ENCODE results near the gene MCTP2. TPM values are rescaled to one million over a fixed set of nuclear protein-coding genes. Genes with fewer than 3 reads are reported as not detected.

The MCTP2 gene
- polyA plus RNA-seq, 4 donors = 4.1 to 11.7 (median 5.6) TPM

- no peaks in the 10 kb centered on the region for H3K9me3 ChIP-seq (ENCODE audit: control insufficient read depth in 2 of 2, insufficient read depth in 1 of 2, low read depth in 1 of 2, low read length in 1 of 2)
- H3K4me1 ChIP-seq (ENCODE audit: control insufficient read depth in 3 of 3, insufficient read depth in 2 of 3, low read depth in 1 of 3, low read length in 2 of 3) = no peaks in the 10 kb centered on the region
- DNase-seq = no peak
- peaks cover 0 to 5% (median 0%) of the 10 kb centered on the region in 3 donors for H3K36me3 ChIP-seq (ENCODE audit: control insufficient read depth in 3 of 3, insufficient read depth in 2 of 3, low read depth in 1 of 3, low read length in 3 of 3)
- no peaks in the 10 kb centered on the region for H3K27me3 ChIP-seq (ENCODE audit: control insufficient read depth in 3 of 3, insufficient read depth in 3 of 3, low read length in 3 of 3)
- FAIRE-seq = no peak
- H3K27ac ChIP-seq (ENCODE audit: low read depth in 1 of 3, low read length in 2 of 3) = peak overlapping the region in 1 of 3 donors; percentile 78
- 58 to 65% (median 60%) methylated on average over 4 of the region's 4 CpGs for WGBS, 3 donors
- H3K4me3 ChIP-seq (ENCODE audit: low read depth in 1 of 3, low read length in 3 of 3) = no peak overlapping the region
These were observed 56.5 kb downstream of the MCTP2 start for GRCh38 chr15:94287794-94288246.

GRCh38 chr15:94290730-94291129 lies 59.4 kb downstream of the MCTP2 start:
- 89% methylated on average over 1 of the region's 1 CpG for WGBS, 3 donors
- no peak for FAIRE-seq

GRCh38 chr15:94293411-94294402 lies 62.3 kb downstream of the MCTP2 start:
- Histone ChIP-seq H3K4me1 (ENCODE audit: control insufficient read depth in 3 of 3, insufficient read depth in 2 of 3, low read depth in 1 of 3, low read length in 2 of 3) (peaks cover 2 to 6% (median 3%) of the 10 kb centered on the region in 3 donors), H3K4me3 (ENCODE audit: low read depth in 1 of 3, low read length in 3 of 3) (no peak overlapping the region), H3K36me3 (ENCODE audit: control insufficient read depth in 3 of 3, insufficient read depth in 2 of 3, low read depth in 1 of 3, low read length in 3 of 3) (peaks cover 0 to 4% (median 0%) of the 10 kb centered on the region in 3 donors), H3K27ac (ENCODE audit: low read depth in 1 of 3, low read length in 2 of 3) (peak overlapping the region in 1 of 3 donors; percentile 54), H3K27me3 (ENCODE audit: control insufficient read depth in 3 of 3, insufficient read depth in 3 of 3, low read length in 3 of 3) (no peaks in the 10 kb centered on the region), H3K9me3 (ENCODE audit: control insufficient read depth in 2 of 2, insufficient read depth in 1 of 2, low read depth in 1 of 2, low read length in 1 of 2) (no peaks in the 10 kb centered on the region)
- 37 to 44% (median 38%) methylated on average over 13 of the region's 13 CpGs for WGBS, 3 donors
- FAIRE-seq (no peak), DNase-seq (peak; percentile 39 to 68)

More at GRCh38 chr15:94290730-94291129, 59.4 kb downstream of the MCTP2 start:
- Histone ChIP-seq H3K4me3 (ENCODE audit: low read depth in 1 of 3, low read length in 3 of 3) (no peak overlapping the region), H3K27me3 (ENCODE audit: control insufficient read depth in 3 of 3, insufficient read depth in 3 of 3, low read length in 3 of 3) (no peaks in the 10 kb centered on the region), H3K4me1 (ENCODE audit: control insufficient read depth in 3 of 3, insufficient read depth in 2 of 3, low read depth in 1 of 3, low read length in 2 of 3) (peaks cover 0 to 6% (median 3%) of the 10 kb centered on the region in 3 donors), H3K9me3 (ENCODE audit: control insufficient read depth in 2 of 2, insufficient read depth in 1 of 2, low read depth in 1 of 2, low read length in 1 of 2) (no peaks in the 10 kb centered on the region), H3K36me3 (ENCODE audit: control insufficient read depth in 3 of 3, insufficient read depth in 2 of 3, low read depth in 1 of 3, low read length in 3 of 3) (no peaks in the 10 kb centered on the region), H3K27ac (ENCODE audit: low read depth in 1 of 3, low read length in 2 of 3) (no peak overlapping the region)
- DNase-seq = no peak

GRCh38 chr15:94294556-94294955 lies 63.2 kb downstream of the MCTP2 start:
- H3K9me3 ChIP-seq (ENCODE audit: control insufficient read depth in 2 of 2, insufficient read depth in 1 of 2, low read depth in 1 of 2, low read length in 1 of 2) = no peaks in the 10 kb centered on the region
- DNase-seq (no peak), FAIRE-seq (no peak)
- 64 to 91% (median 79%) methylated on average over 1 of the region's 1 CpG for WGBS, 3 donors
- H3K4me1 ChIP-seq (ENCODE audit: control insufficient read depth in 3 of 3, insufficient read depth in 2 of 3, low read depth in 1 of 3, low read length in 2 of 3) = peaks cover 2 to 6% (median 3%) of the 10 kb centered on the region in 3 donors
- no peaks in the 10 kb centered on the region for H3K27me3 ChIP-seq (ENCODE audit: control insufficient read depth in 3 of 3, insufficient read depth in 3 of 3, low read length in 3 of 3)
- H3K27ac ChIP-seq (ENCODE audit: low read depth in 1 of 3, low read length in 2 of 3) = no peak overlapping the region
- H3K36me3 ChIP-seq (ENCODE audit: control insufficient read depth in 3 of 3, insufficient read depth in 2 of 3, low read depth in 1 of 3, low read length in 3 of 3) = peaks cover 0 to 4% (median 0%) of the 10 kb centered on the region in 3 donors
- H3K4me3 ChIP-seq (ENCODE audit: low read depth in 1 of 3, low read length in 3 of 3) = no peak overlapping the region

GRCh38 chr15:94295275-94295674 lies 63.9 kb downstream of the MCTP2 start:
- no peak overlapping the region for H3K4me3 ChIP-seq (ENCODE audit: low read depth in 1 of 3, low read length in 3 of 3)
- 83 to 93% (median 89%) methylated on average over 4 of the region's 4 CpGs for WGBS, 3 donors
- FAIRE-seq = no peak

GRCh38 chr15:94296717-94297116 lies 65.4 kb downstream of the MCTP2 start:
- H3K4me3 ChIP-seq (ENCODE audit: low read depth in 1 of 3, low read length in 3 of 3) = no peak overlapping the region
- no peaks in the 10 kb centered on the region for H3K9me3 ChIP-seq (ENCODE audit: control insufficient read depth in 2 of 2, insufficient read depth in 1 of 2, low read depth in 1 of 2, low read length in 1 of 2)
- 84 to 100% (median 96%) methylated on average over 1 of the region's 1 CpG for WGBS, 3 donors
- FAIRE-seq (no peak), DNase-seq (peak in 1 of 2 donors; percentile 35)
- peaks cover 2 to 6% (median 3%) of the 10 kb centered on the region in 3 donors for H3K4me1 ChIP-seq (ENCODE audit: control insufficient read depth in 3 of 3, insufficient read depth in 2 of 3, low read depth in 1 of 3, low read length in 2 of 3)
- H3K36me3 ChIP-seq (ENCODE audit: control insufficient read depth in 3 of 3, insufficient read depth in 2 of 3, low read depth in 1 of 3, low read length in 3 of 3) = peaks cover 0 to 4% (median 0%) of the 10 kb centered on the region in 3 donors
- no peaks in the 10 kb centered on the region for H3K27me3 ChIP-seq (ENCODE audit: control insufficient read depth in 3 of 3, insufficient read depth in 3 of 3, low read length in 3 of 3)
- H3K27ac ChIP-seq (ENCODE audit: low read depth in 1 of 3, low read length in 2 of 3) = peak overlapping the region in 1 of 3 donors; percentile 6

More at GRCh38 chr15:94295275-94295674, 63.9 kb downstream of the MCTP2 start:
- Histone ChIP-seq H3K27ac (ENCODE audit: low read depth in 1 of 3, low read length in 2 of 3) (no peak overlapping the region), H3K4me1 (ENCODE audit: control insufficient read depth in 3 of 3, insufficient read depth in 2 of 3, low read depth in 1 of 3, low read length in 2 of 3) (peaks cover 2 to 6% (median 3%) of the 10 kb centered on the region in 3 donors), H3K9me3 (ENCODE audit: control insufficient read depth in 2 of 2, insufficient read depth in 1 of 2, low read depth in 1 of 2, low read length in 1 of 2) (no peaks in the 10 kb centered on the region), H3K27me3 (ENCODE audit: control insufficient read depth in 3 of 3, insufficient read depth in 3 of 3, low read length in 3 of 3) (no peaks in the 10 kb centered on the region), H3K36me3 (ENCODE audit: control insufficient read depth in 3 of 3, insufficient read depth in 2 of 3, low read depth in 1 of 3, low read length in 3 of 3) (peaks cover 0 to 4% (median 0%) of the 10 kb centered on the region in 3 donors)
- DNase-seq = no peak

GRCh38 chr15:94297558-94297957 lies 66.2 kb downstream of the MCTP2 start:
- H3K4me3 ChIP-seq (ENCODE audit: low read depth in 1 of 3, low read length in 3 of 3) = no peak overlapping the region
- WGBS, 3 donors = 42 to 66% (median 58%) methylated on average over 6 of the region's 6 CpGs
- no peak overlapping the region for H3K27ac ChIP-seq (ENCODE audit: low read depth in 1 of 3, low read length in 2 of 3)
- no peaks in the 10 kb centered on the region for H3K27me3 ChIP-seq (ENCODE audit: control insufficient read depth in 3 of 3, insufficient read depth in 3 of 3, low read length in 3 of 3)
- peaks cover 2 to 6% (median 6%) of the 10 kb centered on the region in 3 donors for H3K4me1 ChIP-seq (ENCODE audit: control insufficient read depth in 3 of 3, insufficient read depth in 2 of 3, low read depth in 1 of 3, low read length in 2 of 3)
- no peaks in the 10 kb centered on the region for H3K9me3 ChIP-seq (ENCODE audit: control insufficient read depth in 2 of 2, insufficient read depth in 1 of 2, low read depth in 1 of 2, low read length in 1 of 2)
- FAIRE-seq (no peak), DNase-seq (peak; percentile 18 to 31)
- peaks cover 0 to 4% (median 3%) of the 10 kb centered on the region in 3 donors for H3K36me3 ChIP-seq (ENCODE audit: control insufficient read depth in 3 of 3, insufficient read depth in 2 of 3, low read depth in 1 of 3, low read length in 3 of 3)

- H3K4me3 ChIP-seq (ENCODE audit: low read depth in 1 of 3, low read length in 3 of 3) = no peak overlapping the region
- no peak for DNase-seq
- FAIRE-seq = no peak
- H3K9me3 ChIP-seq (ENCODE audit: control insufficient read depth in 2 of 2, insufficient read depth in 1 of 2, low read depth in 1 of 2, low read length in 1 of 2) = no peaks in the 10 kb centered on the region
- peak overlapping the region in 1 of 3 donors; percentile 17 for H3K27ac ChIP-seq (ENCODE audit: low read depth in 1 of 3, low read length in 2 of 3)
- peaks cover 0 to 6% (median 3%) of the 10 kb centered on the region in 3 donors for H3K36me3 ChIP-seq (ENCODE audit: control insufficient read depth in 3 of 3, insufficient read depth in 2 of 3, low read depth in 1 of 3, low read length in 3 of 3)
- H3K27me3 ChIP-seq (ENCODE audit: control insufficient read depth in 3 of 3, insufficient read depth in 3 of 3, low read length in 3 of 3) = no peaks in the 10 kb centered on the region
- H3K4me1 ChIP-seq (ENCODE audit: control insufficient read depth in 3 of 3, insufficient read depth in 2 of 3, low read depth in 1 of 3, low read length in 2 of 3) = peaks cover 2 to 6% (median 5%) of the 10 kb centered on the region in 3 donors
- WGBS, 3 donors = 90 to 99% (median 96%) methylated on average over 9 of the region's 9 CpGs
These were observed 67.0 kb downstream of the MCTP2 start for GRCh38 chr15:94298364-94298763.

Measured in small intestine (tissue), 7 donors.